ENCODE measurements around the gene IFI44. TPM values are rescaled to one million over a fixed set of nuclear protein-coding genes. Genes with fewer than 3 reads are reported as not detected.
A peak's percentile ranks its signal among the peaks of the same experiment; 100 is the strongest.

IFI44 gene
- total and polyA plus RNA-seq, 2 donors (not counting 3 experiments of a cell fraction or from before 2014, with no cell fraction given): 11.8 to 12.3 TPM

GRCh38 chr1:78617615-78618026 lies 32.0 kb upstream of the IFI44 start:
- FAIRE-seq (peak; percentile 81), DNase-seq (ENCODE audit: low read depth, low spot score) (peak; percentile 77)
- dilution Hi-C loops (cut with MboI; ENCODE audit: extremely low pct_ligation_motif_present, low sequenced_read_pairs): no loop called here
- H3K9me1 ChIP-seq (replicated peaks; ENCODE audit: control insufficient read depth, extremely low read depth, insufficient read depth, low read length): no peaks in the 10 kb centered on the region
- H3K79me2 ChIP-seq (ENCODE audit: control insufficient read depth, insufficient read depth, low read length): no peaks in the 10 kb centered on the region
- no peaks in the 10 kb centered on the region for H3K27me3 ChIP-seq (ENCODE audit: control insufficient read depth in 2 of 2, insufficient read depth in 2 of 2, low read length in 2 of 2)
- no peaks in the 10 kb centered on the region for H4K20me1 ChIP-seq (replicated peaks; ENCODE audit: control insufficient read depth, extremely low read depth, insufficient read depth, low read length)
- no peaks in the 10 kb centered on the region for H3K36me3 ChIP-seq (ENCODE audit: control insufficient read depth in 2 of 2, extremely low read depth in 1 of 2, insufficient read depth in 2 of 2, low read length in 2 of 2)
- H3K4me3 ChIP-seq (replicated peaks in 1 of 3; ENCODE audit: insufficient read depth in 1 of 3, low read depth in 1 of 3, low read length in 3 of 3): no peak overlapping the region
- H3K27ac ChIP-seq (ENCODE audit: insufficient read depth, low read depth, low read length): no peak overlapping the region
- H2AFZ ChIP-seq (ENCODE audit: low read depth, low read length): peak overlapping the region; percentile 26
- no peak overlapping the region for H3K4me2 ChIP-seq (ENCODE audit: insufficient read depth, low read length)
- no peaks in the 10 kb centered on the region for H3K9me3 ChIP-seq (replicated peaks; ENCODE audit: control insufficient read depth, insufficient read depth, low read length)
- peaks cover 18% of the 10 kb centered on the region for H3K4me1 ChIP-seq (ENCODE audit: control insufficient read depth, extremely low read depth, insufficient read depth, low read length)
- TF ChIP-seq EZH2 (IDR thresholded peaks at IDR 0.05; ENCODE audit: borderline replicate concordance, low read depth, low read length, severe bottlenecking) (no peak), MYC (IDR thresholded peaks at IDR 0.05; ENCODE audit: low read depth, low read length) (no peak), GATA2 (IDR thresholded peaks at IDR 0.05; ENCODE audit: insufficient read depth, insufficient read length, low read depth, low read length) (no peak), CTCF (IDR thresholded peaks at IDR 0.05; ENCODE audit: extremely low read depth in 1 of 2, insufficient read depth in 1 of 2, low read depth in 1 of 2, low read length in 2 of 2) (peak; percentile 67 to 73), POLR2AphosphoS5 (IDR thresholded peaks at IDR 0.05; ENCODE audit: insufficient read depth, low read depth, low read length) (no peak), JUN (IDR thresholded peaks at IDR 0.05; ENCODE audit: borderline replicate concordance, insufficient read depth, insufficient read length, low read depth) (no peak), FOS (IDR thresholded peaks at IDR 0.05; ENCODE audit: borderline replicate concordance, insufficient read depth, low read length) (no peak)
- TF ChIP-seq, protein P1, sequence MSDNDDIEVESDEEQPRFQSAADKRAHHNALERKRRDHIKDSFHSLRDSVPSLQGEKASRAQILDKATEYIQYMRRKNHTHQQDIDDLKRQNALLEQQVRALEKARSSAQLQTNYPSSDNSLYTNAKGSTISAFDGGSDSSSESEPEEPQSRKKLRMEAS (IDR thresholded peaks at IDR 0.05; ENCODE audit: insufficient read depth, insufficient read length): peak; percentile 90
- POLR2A ChIA-PET: interaction anchor here (0.7 kb wide), 1 partner anchor 48 kb away, joined by 3 read pairs; no protein-coding TSS in a partner anchor
- intact Hi-C loops (cut with micrococcal nuclease): loop anchor here (1.0 to 5.0 kb wide), 4 partner anchors 59 to 735 kb away; no protein-coding TSS in a partner anchor
- CTCF ChIA-PET: interaction anchor here (0.6 to 2.4 kb wide), 36 partner anchors 9 to 913 kb away, joined by 3 to 107 read pairs (median 6); partner anchors contain the start of gene IFI44
- no peak overlapping the region for H3K9ac ChIP-seq (replicated peaks; ENCODE audit: extremely low read depth, insufficient read depth, low read length)
- no TSS peak for BruUV-seq (replicated peaks)

Measured in endothelial cell of umbilical vein (primary cell).